ENCODE measurements around the gene HDDC3. TPM values are rescaled to one million over a fixed set of nuclear protein-coding genes. Genes with fewer than 3 reads are reported as not detected.

Gene HDDC3
- 10 to 100 TPM; 11.2 to 15.7 (median 13.5) TPM for total RNA-seq (2021; fragmentation: NEBNext Ultra II Directional; extraction: Animal tissue kit (Norgen Biotek cat#: 25700))
- long read RNA-seq, full-length matches to known transcripts = 20 of 20 reads
- long read RNA-seq, partial matches to known transcripts = 0 of 20 reads
- long read RNA-seq, other reads (novel, unspliced or antisense) = 0 of 20 reads

- peak; percentile 97 for TF ChIP-seq CTCF (IDR thresholded peaks at IDR 0.05)
- peak within 1 kb of the TSS; percentile 92 for H3K27ac Mint-ChIP-seq
Observed at GRCh38 chr15:90931828-90932659, at the start of gene HDDC3. HDDC3 (minus strand) TSS chr15:90932549; CDS start chr15:90932540, 9 bp downstream.

GRCh38 chr15:90982135-90982534, 49.8 kb upstream of the HDDC3 start:
- peak overlapping the region; percentile 76 for H3K27ac Mint-ChIP-seq
- no peaks in the 10 kb centered on the region for H3K9me3 Mint-ChIP-seq
- H3K4me1 Mint-ChIP-seq (ENCODE audit: low read depth) = peaks cover 34% of the 10 kb centered on the region
- DNase-seq = peak; percentile 9
- TF ChIP-seq CTCF (IDR thresholded peaks at IDR 0.05) = no peak
- peaks cover 52% of the 10 kb centered on the region for H3K36me3 Mint-ChIP-seq (ENCODE audit: low read depth)
- H3K27me3 Mint-ChIP-seq (ENCODE audit: insufficient read depth) = no peaks in the 10 kb centered on the region
- no peak overlapping the region for H3K4me3 Mint-ChIP-seq

More at GRCh38 chr15:90931828-90932659, at the start of gene HDDC3:
- Mint-ChIP-seq H3K4me1 (ENCODE audit: low read depth) (peaks cover 54% of the 10 kb centered on the region), H3K27me3 (ENCODE audit: insufficient read depth) (peaks cover 2% of the 10 kb centered on the region; the same call in 1 of the 2 replicates), H3K4me3 (peak within 1 kb of the TSS; percentile 94), H3K36me3 (ENCODE audit: low read depth) (peaks cover 11% of the 10 kb centered on the region), H3K9me3 (no peaks in the 10 kb centered on the region)
- peak; percentile 69 for DNase-seq

- peaks cover 34% of the 10 kb centered on the region for H3K4me1 Mint-ChIP-seq (ENCODE audit: low read depth)
Observed at GRCh38 chr15:90981681-90982080, 49.3 kb upstream of the HDDC3 start.

GRCh38 chr15:90979582-90979981, 47.2 kb upstream of the HDDC3 start:
- Mint-ChIP-seq H3K9me3 (no peaks in the 10 kb centered on the region), H3K27ac (peak overlapping the region; percentile 7; the same call in 1 of the 2 replicates), H3K4me1 (ENCODE audit: low read depth) (peaks cover 34% of the 10 kb centered on the region), H3K36me3 (ENCODE audit: low read depth) (peaks cover 59% of the 10 kb centered on the region), H3K4me3 (no peak overlapping the region), H3K27me3 (ENCODE audit: insufficient read depth) (no peaks in the 10 kb centered on the region)
- no peak for TF ChIP-seq CTCF (IDR thresholded peaks at IDR 0.05)
- DNase-seq = no peak

More at GRCh38 chr15:90981681-90982080, 49.3 kb upstream of the HDDC3 start:
- no peak overlapping the region for H3K4me3 Mint-ChIP-seq
- no peak for DNase-seq
- no peak for TF ChIP-seq CTCF (IDR thresholded peaks at IDR 0.05)
- no peaks in the 10 kb centered on the region for H3K9me3 Mint-ChIP-seq
- peaks cover 52% of the 10 kb centered on the region for H3K36me3 Mint-ChIP-seq (ENCODE audit: low read depth)
- H3K27me3 Mint-ChIP-seq (ENCODE audit: insufficient read depth) = no peaks in the 10 kb centered on the region
- peak overlapping the region; percentile 18; the same call in 1 of the 2 replicates for H3K27ac Mint-ChIP-seq

GRCh38 chr15:90974216-90974615, 41.9 kb upstream of the HDDC3 start:
- H3K9me3 Mint-ChIP-seq = no peaks in the 10 kb centered on the region
- H3K36me3 Mint-ChIP-seq (ENCODE audit: low read depth) = peaks cover 45% of the 10 kb centered on the region
- 0 out of 2 replicates have a peak, but pooled peaks cover 2% of the 10 kb centered on the region for H3K4me1 Mint-ChIP-seq (ENCODE audit: low read depth)
- no peaks in the 10 kb centered on the region; the same call in 1 of the 2 replicates for H3K27me3 Mint-ChIP-seq (ENCODE audit: insufficient read depth)
- TF ChIP-seq CTCF (IDR thresholded peaks at IDR 0.05) = no peak
- H3K27ac Mint-ChIP-seq = no peak overlapping the region
- H3K4me3 Mint-ChIP-seq = no peak overlapping the region
- DNase-seq = no peak
